K562 (cell line): ENCODE measurements around the gene PIK3CB. TPM values are rescaled to one million over a fixed set of nuclear protein-coding genes. Genes with fewer than 3 reads are reported as not detected.

ENCODE experiments used
- ATAC-seq: fragments of 200-7000 bp; cut with Tn5 transposase; 3 replicates; pipeline ENCODE4 v1.9.1; 2020; ENCODE audit warnings: moderate library complexity
- BruUV-seq: library from RNA; stranded (reverse); fragments of 400-500 nt; replicated peaks from 2 replicates; lab custom pipeline; 2021; lab: Mats Ljungman, UMichigan
- CTCF ChIA-PET: fragments of 300-600 bp; formaldehyde crosslinking; extraction: SDS; loops from one replicate; lab custom pipeline; 2021; ENCODE audit warnings: low intra/inter-chr PET ratio; lab: Yijun Ruan, JAX
- POLR2A ChIA-PET: fragments of 300-600, 350-650 bp; sonication (Branson Sonifier 250); formaldehyde crosslinking; extraction: SDS; loops from one replicate; lab custom pipeline; 2021; ENCODE audit warnings: antibody characterized with exemption, inconsistent platforms; lab: Yijun Ruan, JAX
- DNase-seq, 4 experiments: peaks; one replicate each; pipeline versions ENCODE4 v3.0.0 to v3.0.0-alpha.2; 2011 to 2018; ENCODE audit warnings: low spot score in 3 of 4, mixed read lengths in 3 of 4; ENCODE audit errors: extremely low read depth in 1 of 4
- FAIRE-seq: peaks from 2 replicates; lab custom pipeline; 2011; peaks lifted over from hg19 to GRCh38; lab: Jason Lieb, UNC
- H2AFZ ChIP-seq: 2 replicates; pipeline ENCODE4 v1.6.0; 2011; ENCODE audit warnings: low read depth, low read length, control low read depth, inconsistent platforms
- H3K27ac ChIP-seq: fragments of 200-600 bp; 3 replicates; pipeline ENCODE4 v1.8.0; 2011; ENCODE audit warnings: low read depth, mild to moderate bottlenecking, control low read depth, inconsistent platforms, low read length, moderate library complexity, mixed read lengths; ENCODE audit errors: extremely low read depth
- H3K27me3 ChIP-seq, 2 experiments: fragments of 300-600 bp in 1 of 2; 2 replicates in 1 of 2; 3 replicates in 1 of 2; pipeline versions ENCODE4 v1.6.0 to v1.8.0; 2011; ENCODE audit warnings: inconsistent platforms in 2 of 2, low read length in 2 of 2, mild to moderate bottlenecking in 1 of 2, mixed read lengths in 1 of 2, moderate library complexity in 1 of 2; ENCODE audit not compliant: control insufficient read depth in 2 of 2, insufficient read depth in 2 of 2
- H3K36me3 ChIP-seq: fragments of 300-600 bp; 3 replicates; pipeline ENCODE4 v1.8.0; 2011; ENCODE audit warnings: mild to moderate bottlenecking, low read length, inconsistent platforms; ENCODE audit not compliant: control insufficient read depth, insufficient read depth
- H3K4me1 ChIP-seq, 2 experiments: fragments of 200-600 bp in 1 of 2; replicated peaks in 1 of 2; 2 replicates in 1 of 2; 3 replicates in 1 of 2; pipeline versions ENCODE4 v1.5.1 to v1.8.0; 2011; ENCODE audit warnings: inconsistent platforms in 2 of 2, low read length in 2 of 2, mild to moderate bottlenecking in 1 of 2, mixed read lengths in 1 of 2, moderate library complexity in 1 of 2; ENCODE audit not compliant: control insufficient read depth in 2 of 2, insufficient read depth in 2 of 2
- H3K4me2 ChIP-seq: 2 replicates; pipeline ENCODE4 v1.6.1; 2011; ENCODE audit warnings: low read length, control low read depth, inconsistent platforms, mixed read lengths; ENCODE audit not compliant: insufficient read depth
- H3K4me3 ChIP-seq: fragments of 200-600 bp; sonication (generic), shearing (Covaris generic); 2 replicates; pipeline ENCODE4 v1.5.1; 2016; ENCODE audit warnings: control low read depth, inconsistent platforms
- H3K79me2 ChIP-seq: fragments of 200-600 bp; 3 replicates; pipeline ENCODE4 v1.8.0; 2011; ENCODE audit warnings: low read length, inconsistent platforms; ENCODE audit not compliant: control insufficient read depth, insufficient read depth
- H3K9ac ChIP-seq, 2 experiments: 2 replicates each; pipeline versions ENCODE4 v1.6.0 to v1.6.1; 2011; ENCODE audit warnings: low read depth in 2 of 2, low read length in 2 of 2, control low read depth in 1 of 2, inconsistent platforms in 1 of 2, mild to moderate bottlenecking in 1 of 2, mixed read lengths in 1 of 2; ENCODE audit not compliant: insufficient read depth in 1 of 2
- H3K9me1 ChIP-seq: one replicate; pipeline ENCODE4 v1.6.0; 2011; ENCODE audit warnings: inconsistent platforms, mild to moderate bottlenecking, low read length, moderate library complexity; ENCODE audit not compliant: control insufficient read depth, insufficient read depth
- H3K9me3 ChIP-seq: replicated peaks from 2 replicates; pipeline ENCODE4 v1.5.1; 2011; ENCODE audit warnings: low read depth, low read length, inconsistent platforms; ENCODE audit not compliant: control insufficient read depth, insufficient read depth
- H4K20me1 ChIP-seq: replicated peaks from 2 replicates; pipeline ENCODE4 v1.6.1; 2011; ENCODE audit warnings: low read length, inconsistent platforms, mixed read lengths; ENCODE audit not compliant: control insufficient read depth, insufficient read depth
- ATF4 ChIP-seq: fragments of 450-650 bp; formaldehyde crosslinking; IDR thresholded peaks from 2 replicates; pipeline ENCODE4 v1.4.0; 2022; ENCODE audit warnings: mild to moderate bottlenecking, moderate library complexity
- BRD4 ChIP-seq: fragments of 200-600 bp; sonication (generic); IDR thresholded peaks from 2 replicates; pipeline ENCODE4 v1.6.1; 2017; ENCODE audit warnings: inconsistent platforms
- CBX8 ChIP-seq: fragments of 200-600 bp; sonication (generic); IDR thresholded peaks from 2 replicates; pipeline ENCODE4 v1.6.1; 2012; ENCODE audit warnings: borderline replicate concordance, mixed run types, low read depth, mild to moderate bottlenecking, moderate library complexity, mixed read lengths, low read length, control low read depth, inconsistent platforms; ENCODE audit not compliant: poor library complexity, severe bottlenecking; ENCODE audit errors: extremely low read depth
- CEBPG ChIP-seq, 3 experiments: fragments of 200-800 bp in 1 of 3; sonication (Bioruptor generic) in 1 of 3; sonication (generic) in 1 of 3; formaldehyde crosslinking in 1 of 3; IDR thresholded peaks in 2 of 3; conservative IDR thresholded peaks in 1 of 3; 2 replicates each; pipeline versions ENCODE4 v1.6.1 to v1.8.0; 2016 to 2022; ENCODE audit warnings: missing compliant biosample characterization in 2 of 3, missing genetic modification characterization in 2 of 3, mild to moderate bottlenecking in 1 of 3, missing genetic modification reagents in 1 of 3
- FOXK2 ChIP-seq, 2 experiments: fragments of 450-650 bp; IDR thresholded peaks in 1 of 2; conservative IDR thresholded peaks in 1 of 2; 2 replicates each; pipeline ENCODE4 v1.6.1; 2016; ENCODE audit warnings: low read depth in 2 of 2, mild to moderate bottlenecking in 1 of 2
- POLR2AphosphoS5 ChIP-seq: IDR thresholded peaks from 2 replicates; pipeline ENCODE4 v1.6.1; 2011; ENCODE audit warnings: mild to moderate bottlenecking, low read depth, low read length, moderate library complexity; ENCODE audit not compliant: control insufficient read depth, insufficient read depth
- RB1 ChIP-seq: fragments of 450-650 bp; IDR thresholded peaks from 2 replicates; pipeline ENCODE4 v1.6.1; 2017; ENCODE audit warnings: low read depth, mild to moderate bottlenecking
- RBM25 ChIP-seq: fragments of 200-400 bp; formaldehyde crosslinking; IDR thresholded peaks from 2 replicates; pipeline ENCODE4 v1.6.1; 2018; ENCODE audit warnings: low read length, low read depth, moderate library complexity; ENCODE audit not compliant: severe bottlenecking
- RBM34 ChIP-seq: fragments of 200-400 bp; formaldehyde crosslinking; IDR thresholded peaks from 2 replicates; pipeline ENCODE4 v1.6.1; 2018; ENCODE audit warnings: low read length, borderline replicate concordance; ENCODE audit not compliant: insufficient read depth
- SAP30 ChIP-seq: fragments of 200-600 bp; sonication (generic); IDR thresholded peaks from 2 replicates; pipeline ENCODE4 v1.6.1; 2012; ENCODE audit warnings: borderline replicate concordance, low read depth, mild to moderate bottlenecking, moderate library complexity, low read length, control low read depth, inconsistent platforms; ENCODE audit not compliant: insufficient read depth, poor library complexity, severe bottlenecking
- SMAD3 ChIP-seq: fragments of 450-650 bp; formaldehyde crosslinking; conservative IDR thresholded peaks from 2 replicates; pipeline ENCODE4 v1.4.0; 2020; ENCODE audit warnings: mild to moderate bottlenecking
- SMARCE1 ChIP-seq: fragments of 450-650 bp; IDR thresholded peaks from 2 replicates; pipeline ENCODE4 v1.7.1; 2016; ENCODE audit warnings: mild to moderate bottlenecking
- TAF15 ChIP-seq: fragments of 200-400 bp; formaldehyde crosslinking; IDR thresholded peaks from 2 replicates; pipeline ENCODE4 v1.6.1; 2017; ENCODE audit warnings: mild to moderate bottlenecking, low read depth, low read length, moderate library complexity
- XRCC5 ChIP-seq: fragments of 200-400 bp; formaldehyde crosslinking; IDR thresholded peaks from 2 replicates; pipeline ENCODE4 v1.6.1; 2017; ENCODE audit warnings: low read depth, mild to moderate bottlenecking, low read length
- ZC3H8 ChIP-seq: fragments of 450-650 bp; IDR thresholded peaks from 2 replicates; pipeline ENCODE4 v1.6.1; 2017
- ZNF121 ChIP-seq: sonication (generic); formaldehyde crosslinking; conservative IDR thresholded peaks from 2 replicates; pipeline ENCODE4 v1.8.0; 2022; ENCODE audit warnings: missing genetic modification reagents
- ZNF311 ChIP-seq: fragments of 250-450 bp; sonication (Bioruptor Pico); IDR thresholded peaks from 2 replicates; pipeline ENCODE4 v1.4.0; 2020; ENCODE audit warnings: mild to moderate bottlenecking, moderate library complexity
- ZNF79 ChIP-seq: fragments of 250-450 bp; sonication (Bioruptor Pico); IDR thresholded peaks from 2 replicates; pipeline ENCODE4 v1.4.0; 2020; ENCODE audit warnings: low read depth, mild to moderate bottlenecking, moderate library complexity
- ZNF830 ChIP-seq: fragments of 250-450 bp; sonication (Bioruptor Pico); IDR thresholded peaks from 2 replicates; pipeline ENCODE4 v1.5.0; 2021; ENCODE audit warnings: mild to moderate bottlenecking
- WGBS: fragments of 100-300 bp; shearing (Covaris generic); methylation state at CpG from one replicate; pipeline ENCODE4 v1.1.6; 2016; ENCODE audit warnings: low coverage, mixed read lengths; ENCODE audit not compliant: insufficient coverage; ENCODE audit errors: missing lambda C conversion rate; 5-methylcytosine and 5-hydroxymethylcytosine counted together
- in situ Hi-C: fragments of 300-500 bp; cut with MboI; formaldehyde crosslinking; loops from 4 replicates; pipeline ENCODE4 v1.15.0; 2018; ENCODE audit warnings: inconsistent platforms, mixed read lengths
- intact Hi-C: fragments of 100-400 bp; cut with micrococcal nuclease; formaldehyde crosslinking; loops from 2 replicates; pipeline ENCODE4 v1.14.2; 2022
- polyA plus RNA-seq, 8 experiments: library from polyadenylated mRNA; depleted of rRNA in 4 of 8; stranded (reverse) in 5 of 8; unstranded in 3 of 8; fragments of >200 nt; fragmentation: Nextera tagmentation in 2 of 8; fragmentation: Illumina TruSeq in 1 of 8; extraction: Ambion mirVana in 2 of 8; extraction: Trizol in 1 of 8; gene quantifications; 2 replicates each; pipeline versions ENCODE4 v1.2.1 to v1.2.3, GENCODE V29; 2011 to 2014; ENCODE audit warnings: inconsistent platforms in 1 of 8, missing spikeins in 1 of 8
- total RNA-seq, 7 experiments: library from RNA; depleted of rRNA in 6 of 7; stranded (reverse); fragments of >200 nt in 6 of 7; fragmentation: Illumina TruSeq in 2 of 7; extraction: Trizol in 2 of 7; gene quantifications; 2 replicates each; pipeline versions ENCODE4 v1.2.1 to v1.2.3, GENCODE V29; 2011 to 2021; ENCODE audit warnings: low replicate concordance in 1 of 7

PIK3CB gene
- total and polyA plus RNA-seq, 9 of the 15 experiments (the other 6 are each of a cell fraction or from before 2014, with no cell fraction given), result 15.3 to 62.6 (median 28.3) TPM

GRCh38 chr3:138688871-138689299 is 145.8 kb downstream of the PIK3CB start (continued):
- TF ChIP-seq ZNF79 (CRISPR knock-in tag), result no peak
- TF ChIP-seq RB1, result no peak
- TF ChIP-seq XRCC5, result no peak
- TF ChIP-seq TAF15, result no peak
- no peak for TF ChIP-seq SMARCE1
- no peak for TF ChIP-seq RBM34
- TF ChIP-seq ZC3H8, result no peak
- no peak for TF ChIP-seq POLR2AphosphoS5
- no peak for TF ChIP-seq FOXK2 (conservative IDR thresholded peaks at IDR 0.05 in 1 of 2, IDR thresholded peaks at IDR 0.05 in 1 of 2; ENCODE audit: low read depth in 2 of 2)
- no peak for TF ChIP-seq BRD4
- no peak for TF ChIP-seq SAP30
- no peak for TF ChIP-seq ZNF830 (CRISPR knock-in tag)
- TF ChIP-seq, all 486 proteins: peak for 6

GRCh38 chr3:138687236-138687635 is 147.5 kb downstream of the PIK3CB start:
- ATAC-seq, result peak; percentile 10; the same call in 1 of the 3 replicates
- H3K4me2 ChIP-seq, result peak overlapping the region; percentile 26; the same call in 1 of the 2 replicates
- H3K4me1 ChIP-seq, result peaks cover 6 to 31% of the 10 kb centered on the region in 2 experiments; a peak in 4 of 5 replicates
- no peaks in the 10 kb centered on the region for H3K9me3 ChIP-seq
- no peaks in the 10 kb centered on the region for H3K9me1 ChIP-seq
- peak overlapping the region in 1 of 2 experiments; percentile 53; a peak in 2 of 4 replicates for H3K9ac ChIP-seq
- H2AFZ ChIP-seq, result no peak overlapping the region
- H4K20me1 ChIP-seq, result no peaks in the 10 kb centered on the region
- in situ Hi-C loops (no loop called here), intact Hi-C loops (no loop called here)
- POLR2A ChIA-PET, result interaction anchor here (1.0 to 1.6 kb wide), 5 partner anchors 8 to 228 kb away, joined by 3 to 11 read pairs (median 3); no protein-coding TSS in a partner anchor
- WGBS, result 61% methylated on average over 1 of the region's 1 CpG
- TF ChIP-seq CBX8 (no peak), SMAD3 (no peak), ATF4 (0 out of 2 replicates have a peak, but pooled peaks have one; percentile 20), RBM25 (peak; percentile 73), ZNF121 (peak; percentile 81), ZNF311 (peak; percentile 30; the same call in 1 of the 2 replicates), CEBPG (CRISPR knock-in tag; IDR thresholded peaks at IDR 0.05) (no peak), CEBPG (tag; conservative IDR thresholded peaks at IDR 0.05 in 1 of 2, IDR thresholded peaks at IDR 0.05 in 1 of 2) (peak in 1 of 2 experiments; percentile 44; a peak in 1 of 4 replicates)
- no TSS peak for BruUV-seq
- H3K79me2 ChIP-seq, result peaks cover 3% of the 10 kb centered on the region; the same call in 1 of the 3 replicates
- CTCF ChIA-PET, result interaction anchor here (0.8 kb wide), 1 partner anchor 228 kb away, joined by 3 read pairs; no protein-coding TSS in a partner anchor
- H3K4me3 ChIP-seq, result no peak overlapping the region
- no peak for FAIRE-seq
- DNase-seq, result no peak
- peaks cover 81% of the 10 kb centered on the region for H3K36me3 ChIP-seq
- H3K27me3 ChIP-seq, result no peaks in the 10 kb centered on the region
- peak overlapping the region; percentile 71 for H3K27ac ChIP-seq
